HEK293 (cell line): Measurements from ENCODE around the gene STYK1.

ENCODE experiments used
- CTCF ChIA-PET: fragments of 350-600 bp; formaldehyde crosslinking; extraction: SDS; loops from one replicate; lab custom pipeline; 2021; ENCODE audit warnings: antibody characterized with exemption; lab: Yijun Ruan, JAX
- POLR2A ChIA-PET: fragments of 300-600 bp; formaldehyde crosslinking; extraction: SDS; loops from one replicate; lab custom pipeline; 2020; ENCODE audit warnings: antibody characterized with exemption, inconsistent platforms; lab: Yijun Ruan, JAX
- H3K27ac ChIP-seq: fragments of 200-500 bp; sonication (Bioruptor generic); 2 replicates; pipeline ENCODE4 v1.5.1; 2014; ENCODE audit warnings: low read depth, low read length, control low read depth, inconsistent platforms; ENCODE audit errors: extremely low read depth
- H3K36me3 ChIP-seq, 2 experiments: fragments of 200-500 bp in 1 of 2; sonication (Bioruptor generic) in 1 of 2; 1 replicate in 1 of 2; 2 replicates in 1 of 2; pipeline ENCODE4 v1.5.1; 2014 to 2017; ENCODE audit warnings: inconsistent platforms in 2 of 2, low read length in 2 of 2; ENCODE audit not compliant: control insufficient read depth in 2 of 2, insufficient read depth in 1 of 2
- H3K4me1 ChIP-seq: fragments of 200-500 bp; sonication (Bioruptor generic); 2 replicates; pipeline ENCODE4 v1.5.1; 2014; ENCODE audit warnings: mild to moderate bottlenecking, low read length, inconsistent platforms; ENCODE audit not compliant: control insufficient read depth, insufficient read depth
- H3K4me3 ChIP-seq: 2 replicates; pipeline ENCODE4 v1.5.1; 2011; ENCODE audit warnings: low read depth, mild to moderate bottlenecking, control low read depth, low read length, moderate library complexity
- H3K9me3 ChIP-seq: fragments of 200-500 bp; sonication (Bioruptor generic); 2 replicates; pipeline ENCODE4 v1.5.1; 2014; ENCODE audit warnings: low read depth, low read length, inconsistent platforms; ENCODE audit not compliant: control insufficient read depth, insufficient read depth
- FEZF1 ChIP-seq: fragments of 450-650 bp; formaldehyde crosslinking; IDR thresholded peaks from 2 replicates; pipeline ENCODE4 v1.5.1; 2016; ENCODE audit warnings: missing biosample characterization, missing genetic modification characterization
- HOXA7 ChIP-seq: sonication (generic); formaldehyde crosslinking; IDR thresholded peaks from 2 replicates; pipeline ENCODE4 v1.8.1; 2022; ENCODE audit warnings: missing genetic modification reagents, borderline replicate concordance
- IKZF3 ChIP-seq: fragments of 450-650 bp; IDR thresholded peaks from 2 replicates; pipeline ENCODE4 v1.5.0; 2018; ENCODE audit warnings: missing biosample characterization, mild to moderate bottlenecking, missing genetic modification characterization, moderate library complexity
- ZBTB17 ChIP-seq: fragments of 450-650 bp; formaldehyde crosslinking; IDR thresholded peaks from 2 replicates; pipeline ENCODE4 v1.5.1; 2016; ENCODE audit warnings: missing biosample characterization, missing genetic modification characterization
- ZNF132 ChIP-seq: fragments of 450-650 bp; formaldehyde crosslinking; IDR thresholded peaks from 2 replicates; pipeline ENCODE4 v1.5.1; 2017; ENCODE audit warnings: missing biosample characterization, missing genetic modification characterization, borderline replicate concordance
- ZNF155 ChIP-seq: fragments of 450-650 bp; formaldehyde crosslinking; IDR thresholded peaks from 2 replicates; pipeline ENCODE4 v1.5.1; 2016; ENCODE audit warnings: missing biosample characterization, missing genetic modification characterization
- ZNF423 ChIP-seq: fragments of 450-650 bp; formaldehyde crosslinking; IDR thresholded peaks from 2 replicates; pipeline ENCODE4 v1.5.1; 2016; ENCODE audit warnings: missing biosample characterization, missing genetic modification characterization
- ZNF426 ChIP-seq: fragments of 450-650 bp; formaldehyde crosslinking; IDR thresholded peaks from 2 replicates; pipeline ENCODE4 v1.5.1; 2017; ENCODE audit warnings: missing biosample characterization, missing genetic modification characterization, mild to moderate bottlenecking, inconsistent platforms, moderate library complexity
- ZNF473 ChIP-seq: fragments of 450-650 bp; formaldehyde crosslinking; IDR thresholded peaks from 2 replicates; pipeline ENCODE4 v1.5.1; 2017; ENCODE audit warnings: missing biosample characterization, missing genetic modification characterization
- ZNF48 ChIP-seq: fragments of 450-650 bp; formaldehyde crosslinking; IDR thresholded peaks from 2 replicates; pipeline ENCODE4 v1.5.1; 2016; ENCODE audit warnings: missing biosample characterization, missing genetic modification characterization
- ZNF548 ChIP-seq: fragments of 450-650 bp; formaldehyde crosslinking; IDR thresholded peaks from 2 replicates; pipeline ENCODE4 v1.5.1; 2016; ENCODE audit warnings: missing biosample characterization, missing genetic modification characterization
- ZNF558 ChIP-seq: fragments of 450-650 bp; formaldehyde crosslinking; IDR thresholded peaks from 2 replicates; pipeline ENCODE4 v1.5.1; 2016; ENCODE audit warnings: missing biosample characterization, missing genetic modification characterization
- ZNF654 ChIP-seq: fragments of 450-650 bp; formaldehyde crosslinking; IDR thresholded peaks from 2 replicates; pipeline ENCODE4 v1.5.1; 2016; ENCODE audit warnings: low read depth, missing biosample characterization, missing genetic modification characterization
- ZNF677 ChIP-seq: fragments of 450-650 bp; IDR thresholded peaks from 2 replicates; pipeline ENCODE4 v1.5.0; 2018; ENCODE audit warnings: missing biosample characterization, mild to moderate bottlenecking, missing genetic modification characterization, moderate library complexity
- ZNF747 ChIP-seq: fragments of 450-650 bp; formaldehyde crosslinking; IDR thresholded peaks from 2 replicates; pipeline ENCODE4 v1.5.1; 2016; ENCODE audit warnings: missing biosample characterization, missing genetic modification characterization
- ZXDB ChIP-seq: fragments of 450-650 bp; formaldehyde crosslinking; IDR thresholded peaks from 2 replicates; pipeline ENCODE4 v1.5.1; 2016; ENCODE audit warnings: missing biosample characterization, missing genetic modification characterization
- TF ChIP-seq, protein P1 (sequence below): fragments of 450-650 bp; formaldehyde crosslinking; IDR thresholded peaks from 2 replicates; pipeline ENCODE4 v1.5.1; 2017; ENCODE audit warnings: missing biosample characterization, missing genetic modification characterization
- TF ChIP-seq, protein P2 (sequence below): fragments of 450-650 bp; formaldehyde crosslinking; IDR thresholded peaks from 2 replicates; pipeline ENCODE4 v1.5.1; 2016; ENCODE audit warnings: missing biosample characterization, missing genetic modification characterization, borderline replicate concordance
- TF ChIP-seq, protein P3 (sequence below): fragments of 450-650 bp; formaldehyde crosslinking; IDR thresholded peaks from 2 replicates; pipeline ENCODE4 v1.5.1; 2016; ENCODE audit warnings: missing biosample characterization, missing genetic modification characterization
- TF ChIP-seq, protein P4 (sequence below): fragments of 450-650 bp; formaldehyde crosslinking; IDR thresholded peaks from 2 replicates; pipeline ENCODE4 v1.5.1; 2016; ENCODE audit warnings: missing biosample characterization, missing genetic modification characterization
- TF ChIP-seq, protein P5 (sequence below): fragments of 450-650 bp; formaldehyde crosslinking; IDR thresholded peaks from 2 replicates; pipeline ENCODE4 v1.5.1; 2016; ENCODE audit warnings: missing biosample characterization, missing genetic modification characterization

Gene STYK1

DNA sequence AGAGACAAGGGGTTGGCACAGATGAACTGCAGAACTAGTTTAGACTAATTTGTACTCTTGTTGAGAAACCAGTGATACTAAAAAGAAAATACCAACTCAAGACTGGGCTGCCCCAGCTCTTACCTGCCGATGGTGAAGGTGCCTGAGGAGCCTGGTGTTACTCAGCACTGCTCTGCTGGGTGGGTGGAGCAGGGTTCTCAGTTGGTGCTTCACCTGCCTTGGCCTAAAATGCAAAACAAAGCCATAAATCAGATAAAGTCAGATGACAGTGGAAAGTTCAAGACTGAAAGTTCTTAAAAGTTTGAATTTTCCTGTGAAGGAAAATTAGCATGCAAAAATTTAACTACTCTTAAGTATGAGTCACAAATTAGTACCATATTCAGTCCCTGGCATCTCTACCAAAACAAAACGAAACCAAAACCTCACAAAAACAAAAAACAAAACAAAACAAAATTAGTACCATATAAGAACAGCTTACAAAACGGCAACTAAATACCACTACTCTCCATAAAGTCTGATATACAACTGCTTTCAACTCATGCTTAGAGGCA is 27.4 kb upstream of the STYK1 start (continued):
- TF ChIP-seq, protein P1, sequence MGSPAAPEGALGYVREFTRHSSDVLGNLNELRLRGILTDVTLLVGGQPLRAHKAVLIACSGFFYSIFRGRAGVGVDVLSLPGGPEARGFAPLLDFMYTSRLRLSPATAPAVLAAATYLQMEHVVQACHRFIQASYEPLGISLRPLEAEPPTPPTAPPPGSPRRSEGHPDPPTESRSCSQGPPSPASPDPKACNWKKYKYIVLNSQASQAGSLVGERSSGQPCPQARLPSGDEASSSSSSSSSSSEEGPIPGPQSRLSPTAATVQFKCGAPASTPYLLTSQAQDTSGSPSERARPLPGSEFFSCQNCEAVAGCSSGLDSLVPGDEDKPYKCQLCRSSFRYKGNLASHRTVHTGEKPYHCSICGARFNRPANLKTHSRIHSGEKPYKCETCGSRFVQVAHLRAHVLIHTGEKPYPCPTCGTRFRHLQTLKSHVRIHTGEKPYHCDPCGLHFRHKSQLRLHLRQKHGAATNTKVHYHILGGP: no peak
- TF ChIP-seq ZNF423 (tag by site-specific recombination): no peak
- TF ChIP-seq ZXDB (tag by site-specific recombination): no peak
- TF ChIP-seq ZNF548: no peak

DNA sequence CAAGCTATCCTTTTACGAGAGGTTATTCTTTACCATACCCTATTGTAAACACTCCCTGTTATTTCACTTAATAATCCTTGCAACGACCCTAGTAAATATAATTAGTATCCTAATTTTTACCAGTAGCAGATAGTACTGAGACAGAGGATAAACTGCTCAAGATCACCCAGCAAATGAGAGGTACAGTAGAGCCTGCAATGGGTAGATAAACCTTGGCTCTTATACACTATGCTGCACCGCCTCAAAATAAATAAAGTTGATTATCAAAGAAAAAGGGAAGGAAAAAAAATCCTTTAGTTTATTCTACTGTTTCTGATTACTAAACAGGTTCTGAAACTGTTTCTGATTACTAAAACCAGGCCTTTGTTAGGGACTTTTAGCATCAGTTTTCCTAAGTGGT is 26.7 kb upstream of the STYK1 start:
- Histone ChIP-seq H3K27ac (no peak overlapping the region), H3K36me3 (peaks cover 89 to 98% of the 10 kb centered on the region in 2 experiments), H3K4me1 (no peaks in the 10 kb centered on the region), H3K9me3 (no peaks in the 10 kb centered on the region), H3K4me3 (no peak overlapping the region)
- ChIA-PET POLR2A (no interaction called here), CTCF (interaction anchor here (0.7 to 1.5 kb wide), 2 partner anchors 50 to 465 kb away, joined by 3 read pairs; no protein-coding TSS in a partner anchor)
- TF ChIP-seq ZNF747 (tag by site-specific recombination) (no peak), ZNF473 (tag by site-specific recombination) (no peak), ZBTB17 (no peak), HOXA7 (no peak), ZNF132 (tag by site-specific recombination) (no peak), ZNF654 (tag by site-specific recombination) (no peak), ZNF155 (tag by site-specific recombination) (no peak), ZNF677 (no peak), FEZF1 (tag by site-specific recombination) (no peak), ZNF558 (tag by site-specific recombination) (no peak), ZNF426 (tag by site-specific recombination) (no peak), IKZF3 (tag by site-specific recombination) (no peak), ZNF48 (tag by site-specific recombination) (no peak)
- TF ChIP-seq, protein P2, sequence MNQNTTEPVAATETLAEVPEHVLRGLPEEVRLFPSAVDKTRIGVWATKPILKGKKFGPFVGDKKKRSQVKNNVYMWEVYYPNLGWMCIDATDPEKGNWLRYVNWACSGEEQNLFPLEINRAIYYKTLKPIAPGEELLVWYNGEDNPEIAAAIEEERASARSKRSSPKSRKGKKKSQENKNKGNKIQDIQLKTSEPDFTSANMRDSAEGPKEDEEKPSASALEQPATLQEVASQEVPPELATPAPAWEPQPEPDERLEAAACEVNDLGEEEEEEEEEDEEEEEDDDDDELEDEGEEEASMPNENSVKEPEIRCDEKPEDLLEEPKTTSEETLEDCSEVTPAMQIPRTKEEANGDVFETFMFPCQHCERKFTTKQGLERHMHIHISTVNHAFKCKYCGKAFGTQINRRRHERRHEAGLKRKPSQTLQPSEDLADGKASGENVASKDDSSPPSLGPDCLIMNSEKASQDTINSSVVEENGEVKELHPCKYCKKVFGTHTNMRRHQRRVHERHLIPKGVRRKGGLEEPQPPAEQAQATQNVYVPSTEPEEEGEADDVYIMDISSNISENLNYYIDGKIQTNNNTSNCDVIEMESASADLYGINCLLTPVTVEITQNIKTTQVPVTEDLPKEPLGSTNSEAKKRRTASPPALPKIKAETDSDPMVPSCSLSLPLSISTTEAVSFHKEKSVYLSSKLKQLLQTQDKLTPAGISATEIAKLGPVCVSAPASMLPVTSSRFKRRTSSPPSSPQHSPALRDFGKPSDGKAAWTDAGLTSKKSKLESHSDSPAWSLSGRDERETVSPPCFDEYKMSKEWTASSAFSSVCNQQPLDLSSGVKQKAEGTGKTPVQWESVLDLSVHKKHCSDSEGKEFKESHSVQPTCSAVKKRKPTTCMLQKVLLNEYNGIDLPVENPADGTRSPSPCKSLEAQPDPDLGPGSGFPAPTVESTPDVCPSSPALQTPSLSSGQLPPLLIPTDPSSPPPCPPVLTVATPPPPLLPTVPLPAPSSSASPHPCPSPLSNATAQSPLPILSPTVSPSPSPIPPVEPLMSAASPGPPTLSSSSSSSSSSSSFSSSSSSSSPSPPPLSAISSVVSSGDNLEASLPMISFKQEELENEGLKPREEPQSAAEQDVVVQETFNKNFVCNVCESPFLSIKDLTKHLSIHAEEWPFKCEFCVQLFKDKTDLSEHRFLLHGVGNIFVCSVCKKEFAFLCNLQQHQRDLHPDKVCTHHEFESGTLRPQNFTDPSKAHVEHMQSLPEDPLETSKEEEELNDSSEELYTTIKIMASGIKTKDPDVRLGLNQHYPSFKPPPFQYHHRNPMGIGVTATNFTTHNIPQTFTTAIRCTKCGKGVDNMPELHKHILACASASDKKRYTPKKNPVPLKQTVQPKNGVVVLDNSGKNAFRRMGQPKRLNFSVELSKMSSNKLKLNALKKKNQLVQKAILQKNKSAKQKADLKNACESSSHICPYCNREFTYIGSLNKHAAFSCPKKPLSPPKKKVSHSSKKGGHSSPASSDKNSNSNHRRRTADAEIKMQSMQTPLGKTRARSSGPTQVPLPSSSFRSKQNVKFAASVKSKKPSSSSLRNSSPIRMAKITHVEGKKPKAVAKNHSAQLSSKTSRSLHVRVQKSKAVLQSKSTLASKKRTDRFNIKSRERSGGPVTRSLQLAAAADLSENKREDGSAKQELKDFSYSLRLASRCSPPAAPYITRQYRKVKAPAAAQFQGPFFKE: no peak
- TF ChIP-seq, protein P3, sequence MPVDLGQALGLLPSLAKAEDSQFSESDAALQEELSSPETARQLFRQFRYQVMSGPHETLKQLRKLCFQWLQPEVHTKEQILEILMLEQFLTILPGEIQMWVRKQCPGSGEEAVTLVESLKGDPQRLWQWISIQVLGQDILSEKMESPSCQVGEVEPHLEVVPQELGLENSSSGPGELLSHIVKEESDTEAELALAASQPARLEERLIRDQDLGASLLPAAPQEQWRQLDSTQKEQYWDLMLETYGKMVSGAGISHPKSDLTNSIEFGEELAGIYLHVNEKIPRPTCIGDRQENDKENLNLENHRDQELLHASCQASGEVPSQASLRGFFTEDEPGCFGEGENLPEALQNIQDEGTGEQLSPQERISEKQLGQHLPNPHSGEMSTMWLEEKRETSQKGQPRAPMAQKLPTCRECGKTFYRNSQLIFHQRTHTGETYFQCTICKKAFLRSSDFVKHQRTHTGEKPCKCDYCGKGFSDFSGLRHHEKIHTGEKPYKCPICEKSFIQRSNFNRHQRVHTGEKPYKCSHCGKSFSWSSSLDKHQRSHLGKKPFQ (tag by site-specific recombination): no peak
- TF ChIP-seq, protein P4, sequence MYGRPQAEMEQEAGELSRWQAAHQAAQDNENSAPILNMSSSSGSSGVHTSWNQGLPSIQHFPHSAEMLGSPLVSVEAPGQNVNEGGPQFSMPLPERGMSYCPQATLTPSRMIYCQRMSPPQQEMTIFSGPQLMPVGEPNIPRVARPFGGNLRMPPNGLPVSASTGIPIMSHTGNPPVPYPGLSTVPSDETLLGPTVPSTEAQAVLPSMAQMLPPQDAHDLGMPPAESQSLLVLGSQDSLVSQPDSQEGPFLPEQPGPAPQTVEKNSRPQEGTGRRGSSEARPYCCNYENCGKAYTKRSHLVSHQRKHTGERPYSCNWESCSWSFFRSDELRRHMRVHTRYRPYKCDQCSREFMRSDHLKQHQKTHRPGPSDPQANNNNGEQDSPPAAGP (tag by site-specific recombination): no peak
- TF ChIP-seq, protein P5, sequence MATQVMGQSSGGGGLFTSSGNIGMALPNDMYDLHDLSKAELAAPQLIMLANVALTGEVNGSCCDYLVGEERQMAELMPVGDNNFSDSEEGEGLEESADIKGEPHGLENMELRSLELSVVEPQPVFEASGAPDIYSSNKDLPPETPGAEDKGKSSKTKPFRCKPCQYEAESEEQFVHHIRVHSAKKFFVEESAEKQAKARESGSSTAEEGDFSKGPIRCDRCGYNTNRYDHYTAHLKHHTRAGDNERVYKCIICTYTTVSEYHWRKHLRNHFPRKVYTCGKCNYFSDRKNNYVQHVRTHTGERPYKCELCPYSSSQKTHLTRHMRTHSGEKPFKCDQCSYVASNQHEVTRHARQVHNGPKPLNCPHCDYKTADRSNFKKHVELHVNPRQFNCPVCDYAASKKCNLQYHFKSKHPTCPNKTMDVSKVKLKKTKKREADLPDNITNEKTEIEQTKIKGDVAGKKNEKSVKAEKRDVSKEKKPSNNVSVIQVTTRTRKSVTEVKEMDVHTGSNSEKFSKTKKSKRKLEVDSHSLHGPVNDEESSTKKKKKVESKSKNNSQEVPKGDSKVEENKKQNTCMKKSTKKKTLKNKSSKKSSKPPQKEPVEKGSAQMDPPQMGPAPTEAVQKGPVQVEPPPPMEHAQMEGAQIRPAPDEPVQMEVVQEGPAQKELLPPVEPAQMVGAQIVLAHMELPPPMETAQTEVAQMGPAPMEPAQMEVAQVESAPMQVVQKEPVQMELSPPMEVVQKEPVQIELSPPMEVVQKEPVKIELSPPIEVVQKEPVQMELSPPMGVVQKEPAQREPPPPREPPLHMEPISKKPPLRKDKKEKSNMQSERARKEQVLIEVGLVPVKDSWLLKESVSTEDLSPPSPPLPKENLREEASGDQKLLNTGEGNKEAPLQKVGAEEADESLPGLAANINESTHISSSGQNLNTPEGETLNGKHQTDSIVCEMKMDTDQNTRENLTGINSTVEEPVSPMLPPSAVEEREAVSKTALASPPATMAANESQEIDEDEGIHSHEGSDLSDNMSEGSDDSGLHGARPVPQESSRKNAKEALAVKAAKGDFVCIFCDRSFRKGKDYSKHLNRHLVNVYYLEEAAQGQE: no peak
